ENCODE results near the gene EFHC1. TPM values are rescaled to one million over a fixed set of nuclear protein-coding genes. Genes with fewer than 3 reads are reported as not detected.
"Not testable (repeated sequence)": the region's sequence is repeated elsewhere in the genome, so short reads cannot be mapped to it uniquely, and the experiment has no call there.

EFHC1 gene
- total RNA-seq, 4 donors from 2014 or later: 14.0 to 63.0 (median 27.6) TPM

- no peak for TF ChIP-seq POLR2A (IDR thresholded peaks at IDR 0.05)
- no peak for TF ChIP-seq POLR2AphosphoS5 (IDR thresholded peaks at IDR 0.05)
- no peak for TF ChIP-seq EP300 (IDR thresholded peaks at IDR 0.05)
- no peak for TF ChIP-seq CTCF (IDR thresholded peaks at IDR 0.05)
- Histone ChIP-seq H3K27me3 (no peaks in the 10 kb centered on the region), H3K36me3 (no peaks in the 10 kb centered on the region), H3K4me3 (no peak overlapping the region), H3K9me3 (no peaks in the 10 kb centered on the region), H3K27ac (no peak overlapping the region), H3K4me1 (no peaks in the 10 kb centered on the region)
- WGBS: 88% methylated on average over 3 of the region's 3 CpGs
- no peak for DNase-seq (ENCODE audit: low spot score in 2 of 2)
Measured at GRCh38 chr6:52376763-52377162, 43.4 kb upstream of the EFHC1 start.

- no peaks in the 10 kb centered on the region for H3K9me3 ChIP-seq
- H3K4me3 ChIP-seq: no peak overlapping the region
- 58% methylated on average over 3 of the region's 3 CpGs for WGBS
- H3K36me3 ChIP-seq: no peaks in the 10 kb centered on the region
- H3K27ac ChIP-seq: no peak overlapping the region
- no peaks in the 10 kb centered on the region for H3K4me1 ChIP-seq
- no peak for TF ChIP-seq POLR2A (IDR thresholded peaks at IDR 0.05)
- no peak for TF ChIP-seq EP300 (IDR thresholded peaks at IDR 0.05)
- TF ChIP-seq POLR2AphosphoS5 (IDR thresholded peaks at IDR 0.05): no peak
- no peak for TF ChIP-seq CTCF (IDR thresholded peaks at IDR 0.05)
- no peak for DNase-seq (ENCODE audit: low spot score in 2 of 2)
- no peaks in the 10 kb centered on the region for H3K27me3 ChIP-seq
Measured at GRCh38 chr6:52377538-52378221, 42.5 kb upstream of the EFHC1 start.

- H3K36me3 ChIP-seq: no peaks in the 10 kb centered on the region
- H3K4me3 ChIP-seq: no peak overlapping the region
- TF ChIP-seq POLR2AphosphoS5 (IDR thresholded peaks at IDR 0.05) (no peak), POLR2A (IDR thresholded peaks at IDR 0.05) (no peak), EP300 (IDR thresholded peaks at IDR 0.05) (no peak), CTCF (IDR thresholded peaks at IDR 0.05) (no peak)
- no peaks in the 10 kb centered on the region for H3K27me3 ChIP-seq
- H3K4me1 ChIP-seq: no peaks in the 10 kb centered on the region
- DNase-seq (ENCODE audit: low spot score in 2 of 2): no peak
- WGBS: 94% methylated on average over 4 of the region's 4 CpGs
- no peaks in the 10 kb centered on the region for H3K9me3 ChIP-seq
- no peak overlapping the region for H3K27ac ChIP-seq
Measured at GRCh38 chr6:52381249-52381648, 38.9 kb upstream of the EFHC1 start.

GRCh38 chr6:52384145-52384766 is 35.9 kb upstream of the EFHC1 start:
- no peak for TF ChIP-seq POLR2A (IDR thresholded peaks at IDR 0.05)
- no peak for TF ChIP-seq POLR2AphosphoS5 (IDR thresholded peaks at IDR 0.05)
- TF ChIP-seq EP300 (IDR thresholded peaks at IDR 0.05): no peak
- TF ChIP-seq CTCF (IDR thresholded peaks at IDR 0.05): no peak
- WGBS: 84% methylated on average over 2 of the region's 2 CpGs
- no peaks in the 10 kb centered on the region for H3K36me3 ChIP-seq
- H3K9me3 ChIP-seq: no peaks in the 10 kb centered on the region
- no peak overlapping the region for H3K4me3 ChIP-seq
- H3K27ac ChIP-seq: no peak overlapping the region
- peaks cover 2% of the 10 kb centered on the region for H3K4me1 ChIP-seq
- H3K27me3 ChIP-seq: no peaks in the 10 kb centered on the region
- DNase-seq (ENCODE audit: low spot score in 2 of 2): no peak

GRCh38 chr6:52385074-52385473 is 35.1 kb upstream of the EFHC1 start:
- H3K27me3 ChIP-seq: no peaks in the 10 kb centered on the region
- no peaks in the 10 kb centered on the region for H3K9me3 ChIP-seq
- TF ChIP-seq POLR2AphosphoS5 (IDR thresholded peaks at IDR 0.05) (no peak), CTCF (IDR thresholded peaks at IDR 0.05) (no peak), EP300 (IDR thresholded peaks at IDR 0.05) (no peak), POLR2A (IDR thresholded peaks at IDR 0.05) (no peak)
- WGBS: 92% methylated on average over 4 of the region's 4 CpGs
- DNase-seq (ENCODE audit: low spot score in 2 of 2): no peak
- H3K36me3 ChIP-seq: no peaks in the 10 kb centered on the region
- no peak overlapping the region for H3K4me3 ChIP-seq
- H3K4me1 ChIP-seq: peaks cover 8% of the 10 kb centered on the region
- no peak overlapping the region for H3K27ac ChIP-seq

GRCh38 chr6:52388119-52388518 is 32.0 kb upstream of the EFHC1 start:
- not testable (repeated sequence) for H3K9me3 ChIP-seq; DNase-seq (ENCODE audit: low spot score in 2 of 2); H3K27ac ChIP-seq; H3K4me3 ChIP-seq; H3K36me3 ChIP-seq; H3K27me3 ChIP-seq
- WGBS: 70% methylated on average over 4 of the region's 4 CpGs
- H3K4me1 ChIP-seq: peaks cover 18% of the 10 kb centered on the region
